GM21786 (cell line): ENCODE data around the gene LMNB1.
"Not testable (repeated sequence)": the region's sequence is repeated elsewhere in the genome, so short reads cannot be mapped to it uniquely, and the experiment has no call there.

Experiments
- ATAC-seq: cut with Tn5 transposase; IDR thresholded peaks from one replicate; pipeline ENCODE4 v1.9.1; 2021; ENCODE audit not compliant: unreplicated experiment

The LMNB1 gene

DNA sequence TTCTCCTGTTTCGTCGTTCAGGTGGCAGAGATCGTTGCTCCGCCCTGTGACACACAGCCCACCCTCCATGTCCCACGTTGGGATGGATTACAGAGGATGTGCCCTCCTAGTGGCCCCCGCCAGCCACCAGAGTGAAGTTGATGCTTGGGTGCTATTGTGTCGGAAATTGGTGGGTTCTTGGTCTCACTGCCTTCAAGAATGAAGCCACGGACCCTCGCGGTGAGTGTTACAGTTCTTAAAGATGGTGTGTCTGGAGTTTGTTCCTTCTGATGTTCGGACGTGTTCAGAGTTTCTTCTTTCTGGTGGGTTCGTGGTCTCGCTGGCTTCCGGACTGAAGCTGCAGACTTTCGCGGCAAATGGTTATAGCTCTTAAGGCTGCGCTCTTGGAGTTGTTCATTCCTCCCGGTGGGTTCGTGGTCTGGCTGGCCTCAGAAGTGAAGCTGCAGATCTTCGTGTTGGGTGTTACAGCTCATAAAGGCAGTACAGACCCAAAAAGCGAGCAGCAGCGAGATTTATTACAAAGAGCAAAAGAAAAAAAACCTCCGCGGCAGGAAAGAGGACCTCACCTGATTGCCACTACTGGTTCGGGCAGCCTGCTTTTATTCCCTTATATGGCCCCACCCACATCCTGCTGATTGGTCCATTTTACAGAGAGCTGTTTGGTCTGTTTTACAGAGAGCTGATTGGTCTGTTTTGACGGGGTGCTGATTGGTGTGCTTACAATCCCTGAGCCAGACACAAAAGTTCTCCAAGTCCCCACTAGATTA lies 76.8 kb downstream of the LMNB1 start:
- ATAC-seq = not testable (repeated sequence)

DNA sequence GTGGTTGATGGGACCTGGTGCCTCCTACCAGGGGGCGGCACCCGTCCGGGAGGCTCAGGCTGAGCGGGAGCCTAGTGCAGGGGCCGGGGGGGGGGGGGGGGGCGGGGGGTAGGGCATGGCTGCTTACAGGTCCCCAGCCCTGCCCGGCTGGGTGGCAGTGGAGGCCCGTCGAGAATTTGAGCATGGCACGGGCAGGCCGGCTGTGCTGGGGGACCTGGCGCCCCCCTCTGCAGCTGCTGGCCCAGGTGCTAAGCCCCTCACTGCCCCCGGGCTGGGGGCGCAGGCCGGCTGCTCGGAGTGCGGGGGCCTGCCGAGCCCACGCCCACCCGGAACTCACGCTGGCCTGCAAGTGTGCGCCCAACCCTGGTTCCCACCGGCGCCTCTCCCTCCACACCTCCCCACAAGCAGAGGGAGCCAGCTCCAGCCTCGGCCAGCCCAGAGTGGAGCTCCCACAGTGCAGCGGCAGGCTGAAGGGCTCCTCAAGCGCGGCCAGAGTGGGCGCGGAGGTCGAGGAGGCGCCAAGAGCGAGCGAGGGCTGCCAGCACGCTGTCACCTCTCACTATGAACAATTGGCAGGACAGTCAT lies 77.7 kb downstream of the LMNB1 start:
- no peak for ATAC-seq

DNA sequence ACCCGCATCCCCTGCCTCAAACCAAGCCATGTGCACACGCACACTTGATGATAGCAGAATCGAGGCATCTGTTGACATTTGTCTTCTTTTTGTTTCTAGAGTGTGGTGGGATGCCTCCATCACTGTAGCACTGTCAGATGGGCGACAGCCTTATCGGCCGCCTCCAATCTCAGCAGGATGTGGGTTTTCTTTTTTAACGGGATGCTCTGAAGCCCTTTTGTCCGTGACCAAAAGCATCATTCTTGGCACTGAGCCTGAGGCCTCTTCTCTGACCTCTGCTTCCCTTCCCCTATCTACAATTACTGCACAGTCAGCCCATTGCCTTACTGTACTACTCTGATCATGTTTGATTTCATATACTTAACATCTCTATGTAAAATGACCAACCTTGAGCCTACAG lies 78.3 kb downstream of the LMNB1 start:
- no peak for ATAC-seq

DNA sequence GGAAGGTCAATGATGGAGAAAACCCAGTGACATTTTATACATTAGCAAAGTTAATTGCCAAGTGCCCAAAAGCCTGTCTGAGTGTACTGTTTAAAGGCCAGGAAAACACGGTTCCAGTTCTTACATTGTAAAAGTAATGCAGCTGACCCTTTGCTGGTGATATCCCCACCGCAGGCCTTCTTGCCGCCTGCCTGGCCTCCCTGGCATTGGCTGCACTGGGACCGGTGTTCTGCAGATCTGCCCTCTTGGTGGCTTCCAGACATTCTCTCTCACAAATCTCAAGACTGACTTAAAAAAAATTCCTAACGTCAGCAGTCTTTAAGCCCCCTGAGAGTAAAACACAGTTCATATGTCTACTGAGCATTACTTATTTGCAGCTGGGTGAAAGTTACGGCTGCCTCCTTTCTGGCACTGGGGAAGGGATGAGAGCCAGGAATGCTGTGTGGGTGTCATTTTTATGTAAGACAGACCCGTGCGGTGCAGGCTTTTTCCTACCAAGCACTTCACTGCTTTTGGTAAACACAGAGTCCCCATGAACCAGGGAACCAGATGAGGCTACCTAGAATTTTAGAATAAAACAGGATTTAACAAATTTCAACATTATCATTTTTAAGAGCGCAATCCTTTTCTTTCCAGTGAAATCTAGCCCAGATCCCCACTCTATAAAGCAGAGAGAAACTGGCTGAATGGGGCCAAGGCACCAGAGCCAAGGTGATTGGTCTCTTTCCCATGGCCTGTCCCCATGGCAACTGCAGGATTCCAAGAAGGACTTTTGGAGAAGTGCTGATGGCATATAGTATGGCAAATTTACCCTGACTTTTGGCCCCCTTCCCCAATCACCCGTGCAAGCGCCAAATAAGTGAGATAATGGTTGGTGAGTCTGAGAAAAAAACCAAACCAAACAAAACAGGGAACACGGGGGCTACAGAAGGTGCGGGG lies 80.8 kb downstream of the LMNB1 start:
- ATAC-seq = no peak

DNA sequence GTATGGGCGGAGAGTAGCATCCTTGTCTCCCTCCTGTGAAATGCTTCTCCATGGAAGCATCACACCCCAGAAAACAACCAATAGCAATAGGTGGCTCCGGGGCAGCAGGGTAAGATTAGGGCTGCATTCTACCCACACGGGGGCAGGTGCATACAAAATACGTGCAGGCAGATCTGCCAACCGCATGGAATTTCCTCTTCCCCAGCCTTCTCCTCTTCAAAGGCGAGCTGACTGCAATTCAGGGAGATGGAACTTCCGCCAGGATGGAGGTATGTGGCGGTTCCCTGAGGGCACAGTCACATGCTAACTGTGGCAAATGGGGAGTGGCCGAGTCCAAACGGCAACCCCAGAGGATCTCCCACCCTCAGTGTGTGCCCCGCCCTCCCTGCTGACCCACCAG lies 81.5 kb downstream of the LMNB1 start:
- ATAC-seq = no peak

DNA sequence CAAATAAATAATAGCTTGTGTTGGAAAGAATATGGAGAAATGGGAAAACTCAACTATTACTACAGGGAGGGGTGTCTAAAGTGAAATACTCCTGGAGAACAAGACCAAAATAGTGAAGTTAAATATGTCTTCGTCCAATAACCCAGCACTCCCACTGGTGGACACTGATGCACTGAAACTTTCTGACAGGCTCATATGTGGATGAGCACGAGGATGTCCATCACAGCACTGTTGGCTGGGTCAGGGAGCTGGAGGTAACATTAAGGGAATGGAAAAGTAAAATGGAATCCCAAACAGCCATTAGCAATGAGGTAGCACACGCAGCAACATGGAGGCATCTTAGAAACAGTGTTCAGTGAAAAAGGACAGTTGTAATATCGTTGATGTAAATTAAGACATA lies 86.5 kb downstream of the LMNB1 start:
- ATAC-seq = no peak

DNA sequence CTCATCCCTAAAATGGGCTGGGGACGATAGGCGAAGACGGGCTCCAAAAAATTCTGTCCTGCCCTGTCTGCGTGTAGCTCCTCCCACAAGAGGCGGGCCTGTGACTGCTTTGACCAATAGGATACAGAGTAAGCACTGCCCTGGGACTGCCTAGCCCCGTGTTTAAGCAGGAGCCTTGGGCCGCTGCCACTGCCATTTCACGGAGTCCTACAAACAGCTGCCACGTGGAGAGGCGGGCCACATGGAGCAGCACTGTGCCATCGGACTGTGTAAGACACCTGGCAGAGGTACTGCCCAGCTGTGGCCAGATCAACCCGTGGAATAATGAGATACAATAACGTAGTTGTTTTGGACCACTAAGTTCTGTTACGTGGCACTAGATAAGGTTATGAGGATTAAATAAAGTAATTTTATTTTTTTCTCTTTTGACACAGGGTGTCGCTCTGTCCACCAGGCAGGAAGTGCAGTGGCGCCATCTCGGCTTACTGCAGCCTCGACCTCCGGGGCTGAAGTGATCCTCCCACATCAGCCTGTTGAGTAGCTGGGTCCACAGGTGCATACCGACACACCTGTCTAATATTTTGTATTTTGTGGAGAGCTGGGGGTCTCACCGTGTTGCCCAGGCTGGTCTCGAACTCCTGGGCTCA lies 87.2 kb downstream of the LMNB1 start:
- no peak for ATAC-seq

DNA sequence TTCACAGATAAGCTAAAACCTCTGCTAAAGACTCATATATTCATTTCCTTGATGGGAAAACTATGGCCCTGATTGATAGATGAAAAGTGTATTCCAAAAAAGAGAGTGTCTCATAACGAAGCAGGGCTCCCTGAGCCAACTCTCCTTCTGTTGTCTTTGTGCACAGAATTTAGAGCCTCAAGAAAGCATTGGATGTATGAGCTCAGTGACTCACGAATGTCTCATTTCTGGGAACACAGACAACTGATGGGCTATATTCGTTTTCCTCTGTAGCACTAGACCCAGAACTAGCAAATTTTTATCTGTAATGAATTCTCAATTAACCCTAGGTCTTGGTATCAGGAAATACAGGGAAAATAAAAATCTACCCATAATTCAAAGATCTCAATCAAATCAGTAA lies 88.4 kb downstream of the LMNB1 start:
- ATAC-seq = no peak

DNA sequence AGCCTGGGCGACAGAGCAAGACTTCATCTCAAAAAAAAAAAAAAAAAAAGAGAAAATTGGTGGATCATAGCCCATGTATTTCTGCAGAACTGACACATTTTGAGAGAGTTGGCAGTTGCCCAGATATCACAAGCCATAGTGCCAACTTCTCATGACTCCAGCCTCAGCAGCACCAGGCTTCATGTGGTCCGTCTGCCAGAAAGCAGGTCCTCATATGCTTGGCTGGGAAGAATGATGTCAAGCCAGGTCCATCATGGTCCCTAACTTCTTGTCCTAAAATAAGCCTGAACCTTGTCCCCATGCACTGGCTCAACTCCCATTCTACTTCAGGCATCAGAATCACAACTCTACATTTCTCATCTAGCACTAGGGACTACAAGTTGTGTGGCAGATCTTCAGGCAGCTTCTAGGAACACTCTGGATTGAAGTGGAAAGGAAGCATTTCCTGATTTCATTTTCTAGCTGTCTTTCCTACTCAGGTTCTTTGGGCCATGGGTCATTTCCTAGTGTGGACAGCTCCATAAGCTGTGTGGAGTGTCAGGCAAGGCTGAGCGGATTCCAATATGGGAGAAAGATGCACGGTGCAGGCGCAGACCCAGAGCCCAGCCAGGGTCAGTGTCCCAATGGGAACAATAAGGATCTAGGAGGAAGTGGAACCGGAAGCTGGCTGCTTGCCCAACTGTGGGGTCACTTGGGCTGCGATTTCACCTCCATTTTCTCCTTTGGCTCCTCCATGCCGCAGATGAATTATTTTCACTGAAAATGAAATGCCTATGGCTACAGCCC lies 90.1 kb downstream of the LMNB1 start:
- ATAC-seq = no peak

DNA sequence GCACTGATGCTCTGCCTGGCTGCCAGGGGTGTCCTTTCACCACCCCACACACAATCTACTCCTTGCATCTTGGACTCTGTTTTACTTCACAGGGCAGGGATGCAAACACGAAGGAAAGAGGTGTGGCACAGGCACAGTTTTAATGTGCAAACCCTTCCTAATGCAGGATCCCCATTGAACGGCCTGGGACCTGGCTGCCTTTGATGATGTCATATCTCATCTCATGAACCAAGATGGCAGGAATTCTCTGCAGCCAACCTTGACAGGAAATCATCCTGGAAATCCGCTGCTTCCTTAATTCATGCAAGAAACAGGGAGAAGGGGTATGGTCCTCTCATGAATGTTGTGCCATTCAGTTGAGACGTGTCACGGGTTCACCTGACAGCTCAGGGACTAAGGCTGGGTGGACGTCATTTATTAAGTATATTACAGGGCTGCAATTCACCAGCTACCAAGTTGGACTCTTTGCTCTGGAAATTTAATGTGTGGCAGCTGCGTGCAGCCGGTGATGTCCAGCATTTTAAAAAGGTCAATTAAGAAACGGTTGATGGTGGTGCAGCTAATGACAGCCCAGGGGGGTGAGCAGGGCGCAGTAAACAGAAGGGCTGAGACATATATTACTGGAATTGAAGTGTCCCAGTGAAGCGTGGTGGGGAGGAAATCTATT lies 91.5 kb downstream of the LMNB1 start:
- no peak for ATAC-seq

DNA sequence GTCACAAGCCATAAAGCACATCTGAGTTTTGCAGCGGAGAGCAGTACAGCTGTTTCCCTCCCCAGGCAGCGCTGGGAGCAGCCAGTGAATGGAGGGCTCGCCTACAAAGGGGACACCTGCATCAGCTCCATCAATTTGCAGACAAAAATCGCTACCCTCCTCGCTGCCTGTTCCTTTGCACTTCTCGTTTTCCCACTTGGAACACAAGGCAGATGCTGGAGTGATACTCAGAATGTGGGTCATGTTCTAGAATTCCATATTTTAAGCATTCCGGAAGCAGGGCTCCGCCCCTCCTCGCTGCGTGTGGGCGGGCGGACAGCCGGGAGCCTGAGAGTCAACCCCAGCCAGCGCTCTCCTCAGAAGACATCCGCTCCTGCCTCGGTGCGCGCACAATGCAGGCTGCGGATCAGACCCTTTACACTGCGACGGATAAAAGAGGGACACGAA lies 92.1 kb downstream of the LMNB1 start:
- ATAC-seq = peak; percentile 71

DNA sequence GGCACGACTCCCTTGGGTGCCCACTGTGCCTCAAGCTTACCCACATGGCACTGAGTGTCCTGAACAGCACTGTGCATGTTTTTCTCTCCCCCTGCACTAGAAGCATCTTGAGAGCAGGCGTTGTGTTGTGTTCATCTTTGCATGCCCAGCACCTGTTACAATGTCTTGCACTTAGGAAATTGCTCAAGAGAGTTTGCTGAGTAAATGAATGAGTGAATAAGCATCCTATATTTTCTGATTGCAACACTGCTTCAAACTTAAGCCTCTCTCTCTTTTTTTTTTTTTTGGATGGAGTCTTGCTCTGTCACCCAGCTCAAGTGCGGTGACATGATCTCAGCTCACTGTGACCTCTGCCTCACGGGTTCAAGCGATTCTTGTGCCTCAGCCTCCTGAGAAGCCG lies 94.5 kb downstream of the LMNB1 start:
- ATAC-seq = no peak

DNA sequence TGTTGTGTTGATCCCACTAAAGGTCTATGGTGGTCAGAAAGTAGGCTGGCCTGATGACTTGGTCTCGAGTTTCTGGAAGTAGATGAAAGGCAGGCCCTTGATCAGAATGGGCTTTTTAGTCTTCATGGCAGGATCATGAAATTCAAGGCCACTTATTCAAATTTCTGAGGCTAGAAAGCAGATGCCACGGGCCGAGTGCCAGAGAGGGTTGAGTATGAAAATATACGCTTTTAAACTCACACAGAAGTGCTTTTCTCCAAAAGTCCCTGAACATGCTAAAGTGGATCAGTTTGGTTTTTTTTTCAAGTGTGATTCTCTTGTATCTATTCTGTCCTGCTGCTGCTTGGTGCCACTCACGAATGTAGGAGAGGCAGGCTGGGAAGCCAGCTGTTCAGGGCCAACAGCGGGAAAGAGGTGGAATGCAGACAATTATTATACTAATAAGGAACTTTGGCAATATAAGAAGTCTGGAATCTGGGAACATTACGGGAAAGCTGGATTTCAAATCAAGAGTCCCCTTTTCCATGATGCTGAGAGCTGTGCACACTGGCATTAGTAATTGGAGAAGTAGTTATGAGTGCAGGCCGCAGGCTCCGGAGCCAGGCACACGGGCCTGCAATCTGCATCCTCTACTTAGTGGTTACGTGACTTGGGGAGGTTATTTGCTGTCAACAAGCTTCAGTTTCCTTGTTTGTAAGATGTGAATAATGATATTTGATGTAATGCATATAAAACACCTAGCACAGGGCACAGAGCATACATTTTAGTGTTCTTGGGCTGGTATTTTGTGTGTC lies 95.8 kb downstream of the LMNB1 start:
- no peak for ATAC-seq

DNA sequence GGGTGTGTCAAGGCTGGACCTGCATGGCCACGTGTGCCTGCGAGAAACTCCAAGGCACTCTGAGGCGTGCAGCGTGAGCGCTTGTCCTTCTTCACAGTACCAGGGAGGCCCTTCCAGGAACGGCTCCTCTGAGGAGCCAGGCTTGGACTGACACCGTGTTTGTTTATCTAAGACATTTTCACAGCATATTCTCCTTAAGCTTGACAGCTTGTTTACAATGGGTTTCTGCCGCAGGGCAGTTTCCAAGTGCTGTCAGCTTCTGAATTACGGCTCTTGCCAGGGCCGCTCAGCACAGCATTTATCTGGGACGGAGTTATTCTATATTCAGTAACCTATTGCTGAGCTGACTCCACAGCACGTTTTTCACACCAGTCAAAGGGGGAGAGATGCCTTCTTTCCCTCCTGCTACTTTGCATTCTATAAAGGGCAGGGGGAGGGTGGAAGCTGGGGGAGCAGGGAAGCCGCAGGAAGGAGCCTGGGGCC lies 98.4 kb downstream of the LMNB1 start:
- ATAC-seq = no peak

DNA sequence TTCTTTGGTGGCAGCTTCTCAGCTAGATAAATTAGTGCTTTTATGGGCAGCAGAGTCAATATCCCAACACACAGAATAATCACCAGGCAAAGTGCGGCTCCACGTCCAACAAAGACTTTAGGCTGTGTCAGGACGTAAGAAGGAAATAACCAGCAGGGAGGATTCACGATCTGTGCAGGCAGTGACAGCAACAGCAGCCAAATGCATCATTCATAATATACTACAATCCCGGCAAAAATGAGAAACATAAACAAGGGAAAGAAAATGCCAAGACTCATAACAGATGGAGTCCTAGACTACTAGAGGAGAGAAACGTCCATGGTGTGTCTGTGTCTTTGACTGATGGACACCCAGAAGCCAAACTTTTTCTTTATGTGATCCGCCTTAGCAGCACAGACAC lies 100.7 kb downstream of the LMNB1 start:
- no peak for ATAC-seq

DNA sequence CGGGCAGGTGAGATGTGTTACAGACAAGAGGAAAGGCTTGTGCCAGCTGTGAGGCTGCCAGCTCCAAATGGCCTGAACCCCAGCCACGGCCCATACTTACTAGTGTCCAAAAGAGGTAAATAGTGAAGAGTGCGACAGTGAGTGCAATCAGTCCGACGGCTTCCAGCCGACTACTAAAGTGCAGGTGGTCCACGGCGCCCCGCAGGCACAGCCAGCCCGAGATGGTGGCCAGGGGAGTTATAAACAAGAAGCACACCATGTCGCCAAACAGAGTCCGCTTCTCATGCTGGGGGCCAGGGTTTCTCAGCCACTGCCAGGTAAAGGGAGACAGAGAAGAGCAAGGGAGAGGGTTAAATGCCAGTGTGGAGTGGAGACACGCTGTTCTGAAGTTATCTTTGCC lies 101.1 kb downstream of the LMNB1 start:
- no peak for ATAC-seq

DNA sequence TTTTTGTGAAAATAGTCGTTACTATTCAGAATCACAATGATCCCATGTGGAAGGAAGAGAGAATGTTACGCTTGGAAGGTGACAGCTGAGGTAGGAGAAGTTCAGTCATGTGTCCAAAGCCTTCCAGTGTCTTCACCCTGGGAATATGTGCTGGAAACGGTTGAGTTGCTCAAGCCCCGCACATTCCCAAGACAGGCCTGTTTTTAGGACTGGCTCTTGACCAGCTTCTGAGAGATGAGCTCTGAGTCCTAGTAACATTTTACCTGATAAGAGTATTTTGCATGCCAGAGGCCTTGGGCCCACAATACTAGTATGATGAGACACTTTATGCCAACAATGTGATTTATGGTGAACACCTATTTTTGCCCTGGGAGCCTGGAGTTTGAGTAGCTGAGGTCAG lies 101.7 kb downstream of the LMNB1 start:
- no peak for ATAC-seq

DNA sequence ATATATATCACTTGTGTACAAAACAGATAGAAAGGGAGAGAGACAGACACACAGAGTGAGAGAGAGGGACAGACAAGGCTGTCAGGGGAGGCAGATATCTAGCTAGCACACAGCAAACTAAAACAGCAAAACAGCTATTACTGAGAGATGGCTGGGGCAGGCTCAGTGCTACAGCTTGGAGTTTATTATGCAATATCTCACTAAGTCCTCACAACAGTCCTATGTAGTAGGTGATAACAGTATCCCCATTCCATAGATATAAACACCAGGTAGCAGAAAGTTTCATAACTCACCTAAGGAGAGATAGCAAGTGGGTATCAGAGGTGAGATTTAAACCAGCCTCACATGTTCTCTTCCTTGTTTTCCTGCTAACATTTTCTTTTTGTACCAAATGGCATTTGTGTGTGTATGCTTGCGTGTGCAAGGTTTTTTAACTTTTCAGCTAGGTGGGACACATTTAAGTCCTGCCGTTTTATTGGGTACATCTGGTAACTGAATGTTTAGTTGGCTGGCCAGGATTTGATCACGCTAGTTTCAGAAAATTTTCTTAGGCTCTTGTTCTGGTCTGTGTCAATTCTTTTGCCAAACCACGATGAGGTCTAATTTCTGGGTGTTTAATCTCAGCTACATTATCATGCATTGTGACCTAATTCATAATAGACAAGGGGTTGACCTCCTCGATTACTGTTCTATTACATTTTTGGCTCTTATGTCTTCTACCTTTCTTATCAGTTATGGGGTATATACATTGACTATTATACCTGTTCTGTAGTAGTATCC lies 105.1 kb downstream of the LMNB1 start:
- no peak for ATAC-seq
